ENCODE data around the gene MT1G. TPM values are rescaled to one million over a fixed set of nuclear protein-coding genes. Genes with fewer than 3 reads are reported as not detected.
"Not testable (repeated sequence)": the region's sequence is repeated elsewhere in the genome, so short reads cannot be mapped to it uniquely, and the experiment has no call there.

Gene MT1G
- total RNA-seq, 4 donors from 2014 or later: 21.0 to 1,835 (median 81.0) TPM

- H3K4me3 ChIP-seq: no peak overlapping the region
- TF ChIP-seq POLR2AphosphoS5 (IDR thresholded peaks at IDR 0.05) (no peak), EP300 (IDR thresholded peaks at IDR 0.05; ENCODE audit: low read depth) (no peak), POLR2A (IDR thresholded peaks at IDR 0.05) (no peak), CTCF (IDR thresholded peaks at IDR 0.05) (no peak)
- peaks cover 15% of the 10 kb centered on the region for H3K27me3 ChIP-seq
- peaks cover 3 to 30% (median 18%) of the 10 kb centered on the region in 4 donors for H3K4me1 ChIP-seq
- 93% methylated on average over 3 of the region's 3 CpGs; no CpG with 5 or more reads in 1 of the 2 donors for WGBS, 2 donors (ENCODE audit: low coverage in 1 of 2)
- no peak for DNase-seq
- no peaks in the 10 kb centered on the region for H3K9me3 ChIP-seq
- in situ Hi-C loops (cut with MboI; ENCODE audit: low pct_ligation_motif_present in 1 of 4, low pct_unique_long_range_greater_than_20kb in 1 of 4, low sequenced_read_pairs in 3 of 4): no loop called here
- H3K36me3 ChIP-seq: no peaks in the 10 kb centered on the region
- no peak overlapping the region for H3K27ac ChIP-seq
- intact Hi-C loops (cut with DNase I; ENCODE audit: low total_unique reads): no loop called here
Observed at GRCh38 chr16:56679078-56679730, 11.3 kb upstream of the MT1G start.

GRCh38 chr16:56677474-56677873, 9.6 kb upstream of the MT1G start:
- in situ Hi-C loops (cut with MboI; ENCODE audit: low pct_ligation_motif_present in 1 of 4, low pct_unique_long_range_greater_than_20kb in 1 of 4, low sequenced_read_pairs in 3 of 4) (no loop called here), intact Hi-C loops (cut with DNase I; ENCODE audit: low total_unique reads) (no loop called here)
- Histone ChIP-seq H3K36me3 (no peaks in the 10 kb centered on the region), H3K27me3 (peaks cover 26% of the 10 kb centered on the region), H3K9me3 (no peaks in the 10 kb centered on the region), H3K27ac (no peak overlapping the region), H3K4me1 (peaks cover 0 to 17% (median 7%) of the 10 kb centered on the region in 4 donors), H3K4me3 (no peak overlapping the region)
- TF ChIP-seq POLR2AphosphoS5 (IDR thresholded peaks at IDR 0.05) (no peak), CTCF (IDR thresholded peaks at IDR 0.05) (no peak), POLR2A (IDR thresholded peaks at IDR 0.05) (no peak), EP300 (IDR thresholded peaks at IDR 0.05; ENCODE audit: low read depth) (no peak)
- WGBS, 2 donors (ENCODE audit: low coverage in 1 of 2): 81% methylated on average over 3 of the region's 3 CpGs; no CpG with 5 or more reads in 1 of the 2 donors
- no peak for DNase-seq

- WGBS, 2 donors (ENCODE audit: low coverage in 1 of 2): 0 to 13% methylated on average over 3 to 32 of the region's 32 CpGs
- H3K27ac ChIP-seq: peak overlapping the region in 1 of 4 donors; percentile 14
- H3K4me1 ChIP-seq: peaks cover 0 to 11% (median 7%) of the 10 kb centered on the region in 4 donors
- H3K36me3 ChIP-seq: no peaks in the 10 kb centered on the region
- DNase-seq: peak; percentile 19
- in situ Hi-C loops (cut with MboI; ENCODE audit: low pct_ligation_motif_present in 1 of 4, low pct_unique_long_range_greater_than_20kb in 1 of 4, low sequenced_read_pairs in 3 of 4) (no loop called here), intact Hi-C loops (cut with DNase I; ENCODE audit: low total_unique reads) (no loop called here)
- peaks cover 42% of the 10 kb centered on the region for H3K27me3 ChIP-seq
- H3K4me3 ChIP-seq: peak overlapping the region in 3 of 4 donors; percentile 25 to 49 (median 30)
- no peaks in the 10 kb centered on the region for H3K9me3 ChIP-seq
- TF ChIP-seq POLR2AphosphoS5 (IDR thresholded peaks at IDR 0.05) (peak in 1 of 3 donors; percentile 37), POLR2A (IDR thresholded peaks at IDR 0.05) (peak; percentile 63), EP300 (IDR thresholded peaks at IDR 0.05; ENCODE audit: low read depth) (no peak), CTCF (IDR thresholded peaks at IDR 0.05) (no peak)
Observed at GRCh38 chr16:56675685-56676210, 7.9 kb upstream of the MT1G start.

GRCh38 chr16:56674570-56674969, 6.7 kb upstream of the MT1G start:
- intact Hi-C loops (cut with DNase I; ENCODE audit: low total_unique reads); DNase-seq; H3K9me3 ChIP-seq; H3K27ac ChIP-seq; H3K4me3 ChIP-seq; in situ Hi-C loops (cut with MboI; ENCODE audit: low pct_ligation_motif_present in 1 of 4, low pct_unique_long_range_greater_than_20kb in 1 of 4, low sequenced_read_pairs in 3 of 4); H3K36me3 ChIP-seq: not testable (repeated sequence)
- peaks cover under 1 to 16% (median 12%) of the 10 kb centered on the region in 4 donors for H3K4me1 ChIP-seq
- WGBS, 2 donors (ENCODE audit: low coverage in 1 of 2): 88 to 96% methylated on average over 2 to 6 of the region's 6 CpGs
- H3K27me3 ChIP-seq: peaks cover 54% of the 10 kb centered on the region
